Fibroblast of peridontal ligament (primary cell): Measurements from ENCODE around the gene MVB12B.
A peak's percentile ranks its signal among the peaks of the same experiment; 100 is the strongest.

Source experiments
- DNase-seq: peaks from one replicate; pipeline ENCODE4 v3.0.0-alpha.2; 2010; ENCODE audit errors: extremely low read depth

The MVB12B gene

DNA sequence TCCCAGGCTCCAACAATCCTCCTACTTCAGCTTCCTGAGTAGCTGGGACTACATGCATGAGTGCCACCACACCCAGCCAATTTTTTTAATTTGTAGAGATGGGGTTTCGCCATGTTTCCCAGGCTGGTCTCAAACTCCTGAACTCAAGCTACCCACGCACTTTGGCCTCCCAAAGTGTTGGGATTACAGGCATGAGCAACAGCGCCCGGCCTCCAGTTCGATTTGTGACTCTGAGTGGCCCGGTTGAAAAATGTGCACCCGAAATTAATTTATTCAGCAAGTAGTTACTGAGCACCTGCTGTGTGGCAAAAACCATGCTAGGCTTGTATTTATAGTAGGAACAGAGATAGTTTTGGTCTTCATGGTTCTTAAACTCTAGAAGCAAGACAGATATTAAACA lies 58.3 kb downstream of the MVB12B start:
- DNase-seq: no peak

DNA sequence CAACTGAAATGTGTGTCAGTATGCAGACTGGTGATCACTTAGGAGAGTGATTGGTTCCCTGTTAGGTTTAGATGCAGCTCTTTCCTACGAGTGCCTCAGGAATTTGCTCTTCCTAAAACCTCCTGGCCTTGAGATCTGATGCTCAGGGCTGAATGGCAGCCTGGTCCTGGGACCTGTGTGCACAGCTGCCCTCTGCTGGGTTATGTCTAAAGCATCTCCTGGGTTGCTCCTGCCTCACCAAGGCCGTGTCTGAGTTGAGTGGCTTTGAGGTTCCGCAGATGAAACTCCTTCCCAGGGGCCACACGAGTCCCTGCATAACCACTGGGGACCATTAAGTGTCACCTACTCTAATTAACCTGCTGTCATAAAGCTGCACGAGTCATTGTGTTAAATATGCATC lies 59.5 kb downstream of the MVB12B start:
- peak; percentile 16 for DNase-seq

DNA sequence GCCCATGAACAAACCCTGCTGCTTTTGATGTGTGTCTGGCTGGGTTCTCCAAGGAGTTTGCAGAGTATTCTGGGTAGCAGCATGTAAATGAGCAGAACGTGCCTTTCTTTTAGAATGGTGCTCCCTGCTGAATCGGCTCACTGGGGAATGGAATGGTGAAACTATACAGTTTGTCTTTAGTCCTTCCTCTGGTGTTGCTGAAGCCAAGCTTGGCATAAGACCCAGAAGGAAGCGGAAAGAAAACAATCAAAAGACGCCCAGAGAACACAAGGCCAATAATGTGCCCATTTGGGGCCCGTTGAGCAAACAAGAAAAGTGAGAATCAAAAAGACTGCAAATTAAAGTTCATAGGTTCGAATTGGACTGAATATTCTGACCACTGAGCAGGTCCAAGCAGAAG lies 60.1 kb downstream of the MVB12B start:
- no peak for DNase-seq

DNA sequence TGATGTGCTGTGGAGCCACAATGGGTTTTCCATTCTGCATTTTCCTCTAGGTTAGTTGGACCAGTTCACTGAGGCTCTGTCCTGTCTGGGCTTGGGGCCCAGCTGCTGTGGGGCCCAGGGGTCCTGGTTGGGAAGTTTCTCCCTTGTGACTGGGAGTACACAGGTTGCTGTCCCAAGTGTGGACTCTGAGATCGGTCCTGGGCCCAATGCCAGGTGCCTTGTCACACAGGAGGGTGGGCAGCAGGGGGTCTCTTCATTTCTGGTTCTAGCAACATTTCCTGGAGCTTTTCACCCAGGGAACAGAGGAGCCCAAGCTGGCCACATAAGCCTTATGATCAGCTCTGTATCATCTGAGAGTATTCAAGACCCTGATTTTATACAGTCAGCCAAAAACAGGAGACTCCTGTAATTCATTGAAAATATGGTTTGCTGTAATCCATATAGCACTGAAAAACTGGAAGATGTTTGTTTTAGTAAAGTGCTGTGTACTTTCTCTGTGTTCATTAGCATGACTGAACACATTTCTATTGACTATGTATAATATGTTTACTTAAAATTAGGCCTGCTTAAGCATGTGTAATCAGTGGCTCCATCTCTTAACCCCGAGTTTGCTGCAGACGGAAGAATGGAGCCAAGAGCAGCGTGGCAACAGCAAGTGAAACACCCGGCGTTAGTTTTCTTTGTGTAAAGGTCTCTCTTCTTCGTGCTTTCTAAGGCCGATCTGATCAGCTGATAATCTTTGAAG lies 62.5 kb downstream of the MVB12B start:
- no peak for DNase-seq

DNA sequence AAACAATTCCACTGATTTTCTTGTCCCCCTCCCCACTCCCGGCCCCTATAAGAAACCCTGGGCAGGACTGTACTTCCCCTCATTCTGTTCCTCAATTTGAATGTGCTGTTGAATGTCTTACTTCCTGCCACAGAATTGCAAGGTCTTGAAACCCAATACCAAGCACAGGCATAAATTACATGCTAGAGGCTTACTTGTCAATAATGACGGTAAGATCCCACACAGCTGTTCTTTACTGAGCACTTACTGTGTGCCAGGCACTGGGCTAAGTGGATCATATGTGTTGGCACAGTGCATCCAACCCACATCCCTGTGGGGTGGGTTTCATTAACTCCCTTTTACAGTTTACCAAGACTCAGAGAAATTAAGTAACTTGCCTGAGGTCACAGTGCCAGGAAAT lies 63.4 kb downstream of the MVB12B start:
- no peak for DNase-seq

DNA sequence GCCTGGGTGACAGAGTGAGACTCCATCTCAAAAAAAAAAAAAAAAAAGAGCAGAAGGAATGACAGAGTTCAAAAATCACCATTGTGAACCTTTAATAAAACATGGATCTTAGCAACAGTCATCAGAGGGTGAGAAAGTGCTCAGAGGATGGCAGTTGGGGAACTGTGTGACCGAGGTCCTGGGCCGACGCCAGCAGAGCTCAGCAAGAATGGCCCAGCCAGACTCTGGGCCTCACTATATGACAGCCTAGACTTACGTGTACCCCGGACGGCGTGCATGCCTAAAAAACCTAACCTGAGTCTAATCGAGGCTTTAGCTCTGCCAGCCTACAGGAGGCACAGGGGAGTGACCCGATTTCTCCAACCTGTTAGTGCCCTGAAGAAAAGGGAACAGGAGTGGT lies 64.3 kb downstream of the MVB12B start:
- no peak for DNase-seq

DNA sequence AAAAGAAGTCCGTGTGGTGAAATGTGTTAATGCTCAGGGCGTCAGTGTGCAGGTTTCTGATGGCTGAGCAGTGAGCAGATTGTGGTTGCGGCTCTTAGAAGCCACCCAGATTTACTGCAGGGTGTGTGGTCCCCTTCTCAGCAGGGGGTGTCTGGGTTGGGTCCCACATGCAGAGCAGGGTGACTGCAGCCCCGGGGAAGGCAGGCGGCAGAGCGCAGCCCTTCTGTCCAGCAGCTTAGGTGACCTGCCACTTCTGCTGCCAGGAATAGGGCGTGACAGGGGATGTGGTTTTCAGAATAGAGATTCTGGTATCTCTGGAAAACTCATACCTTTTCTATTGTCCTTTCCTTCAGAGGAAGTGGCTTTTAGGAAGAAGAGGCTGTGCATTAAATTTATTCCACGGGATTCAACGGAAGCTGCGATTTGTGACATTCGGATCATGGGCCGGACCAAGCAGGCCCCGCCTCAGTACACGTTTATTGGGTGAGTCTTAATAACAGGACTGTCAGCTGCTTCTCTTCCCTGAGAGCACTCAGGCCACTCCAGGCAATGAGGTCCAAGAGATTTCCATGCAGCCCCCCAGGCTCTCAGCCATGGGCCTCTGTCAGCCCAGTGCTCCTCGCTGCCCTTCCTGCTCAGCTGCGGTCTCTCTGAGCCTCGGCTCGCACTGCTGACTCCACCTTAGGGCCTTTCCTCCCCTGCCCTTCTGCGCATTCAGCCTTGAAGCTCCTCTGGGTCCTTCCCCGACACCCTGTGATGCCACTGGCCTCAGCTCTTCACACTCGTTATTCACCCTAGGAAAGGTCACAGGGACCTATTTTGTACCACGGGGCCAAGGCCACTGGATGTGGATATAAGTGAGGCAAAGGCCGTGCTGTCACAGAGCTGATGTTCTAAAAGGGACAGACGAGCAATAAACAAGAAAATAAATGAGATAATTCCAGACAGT lies 65.4 kb downstream of the MVB12B start:
- no peak for DNase-seq

DNA sequence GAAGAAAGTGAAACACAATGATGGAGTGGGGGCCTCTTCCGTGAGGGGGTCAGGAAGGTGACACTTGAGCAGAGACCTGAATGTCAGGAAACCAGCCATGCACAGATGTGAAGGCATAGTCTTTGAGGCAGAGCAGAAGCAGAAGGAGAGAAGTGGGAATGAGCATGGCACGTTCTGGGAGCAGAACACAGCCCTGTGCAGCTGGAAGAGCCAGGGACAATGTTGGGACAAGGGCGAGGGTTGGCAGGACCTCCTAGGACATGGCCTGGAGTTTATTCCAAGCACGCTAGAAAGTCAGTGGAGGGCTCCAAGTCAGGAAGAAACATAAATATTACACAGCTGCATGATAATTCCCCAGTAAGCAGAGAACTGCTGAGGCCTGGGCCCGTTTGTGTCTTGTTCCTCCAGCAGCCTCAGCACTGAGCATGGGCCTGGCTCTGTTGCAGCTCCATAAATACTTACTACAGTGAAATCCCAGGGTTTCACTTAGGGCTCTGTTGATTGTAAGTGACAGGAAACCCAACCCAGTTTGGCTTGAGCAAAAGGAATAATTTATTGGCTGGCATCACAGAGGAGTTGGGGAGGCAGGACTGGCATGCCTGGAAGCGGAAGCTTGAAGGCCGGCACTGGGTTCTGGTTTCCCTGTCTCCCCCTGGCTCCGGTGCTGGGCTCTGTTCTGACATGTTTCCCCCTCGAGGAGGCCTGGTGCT lies 66.2 kb downstream of the MVB12B start:
- no peak for DNase-seq

DNA sequence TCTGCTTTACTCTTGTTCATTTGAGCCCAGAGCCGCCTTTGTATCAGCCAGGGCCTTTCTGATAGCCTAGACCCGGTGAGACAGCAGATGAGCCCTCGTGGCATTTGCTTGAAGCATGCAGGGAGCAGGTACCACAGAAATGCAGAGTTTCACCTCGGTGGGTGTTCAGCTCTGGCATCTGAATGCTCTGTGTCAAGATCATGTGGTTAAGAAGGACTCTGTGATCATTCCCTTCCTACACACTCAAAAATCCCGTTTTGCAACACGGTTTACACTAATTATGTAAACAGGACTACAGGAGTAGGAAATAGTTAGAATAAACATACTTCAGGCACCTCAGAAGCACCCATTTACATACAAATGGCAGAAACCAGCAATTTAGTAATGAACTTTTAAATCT lies 67.2 kb downstream of the MVB12B start:
- DNase-seq: no peak

DNA sequence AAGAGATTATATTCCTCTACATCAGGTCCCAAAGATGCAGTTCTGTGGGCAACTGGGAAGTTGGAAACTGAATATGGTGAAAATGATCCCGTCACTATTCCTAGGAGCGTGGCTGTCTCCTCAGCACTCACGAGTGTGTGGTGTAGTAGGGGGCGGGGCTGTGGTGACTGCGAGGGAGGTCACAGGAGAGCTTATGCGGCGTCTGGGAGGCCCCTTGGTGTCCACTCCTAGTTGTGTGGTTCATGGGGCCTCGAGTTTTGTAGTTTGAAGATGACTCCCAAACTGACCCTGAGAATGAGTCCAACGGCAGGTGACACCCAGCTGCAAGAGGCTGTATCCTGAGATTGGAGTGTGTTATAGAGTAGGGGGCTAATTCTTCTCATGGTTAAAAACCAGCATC lies 68.2 kb downstream of the MVB12B start:
- no peak for DNase-seq

DNA sequence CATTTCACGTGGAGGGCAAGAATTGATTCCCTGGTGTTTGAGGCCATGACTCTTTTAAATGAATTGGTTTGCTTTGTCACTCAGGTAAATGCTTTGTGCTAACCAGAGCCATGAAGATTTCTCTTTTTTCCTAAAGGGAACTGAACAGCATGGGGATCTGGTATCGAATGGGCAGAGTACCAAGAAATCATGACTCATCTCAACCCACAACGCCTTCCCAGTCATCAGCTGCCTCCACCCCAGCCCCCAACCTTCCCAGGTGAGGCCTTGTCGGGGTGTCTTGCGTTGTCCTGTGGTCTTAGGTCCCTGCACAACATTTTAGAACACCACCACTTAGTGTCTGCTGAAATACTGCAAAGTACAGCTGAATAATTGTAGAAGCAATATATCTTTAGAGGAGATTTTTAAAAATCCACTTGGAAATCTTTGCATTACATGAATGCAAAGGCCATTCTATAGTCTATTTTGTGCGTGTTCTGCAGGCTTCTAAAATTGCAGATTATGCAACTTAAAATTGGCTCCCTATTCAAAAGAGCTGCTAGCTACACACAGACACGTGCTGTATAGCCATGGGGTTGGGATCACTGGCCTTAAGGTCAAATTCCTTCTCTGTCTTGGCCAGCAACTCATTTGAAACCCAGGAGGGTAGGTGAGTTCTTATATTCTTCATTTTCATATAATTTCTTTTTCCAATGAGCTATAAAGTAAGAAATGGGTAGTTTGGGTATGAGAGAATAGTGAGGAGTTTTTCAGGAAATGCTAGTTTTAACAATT lies 69.0 kb downstream of the MVB12B start:
- DNase-seq: peak; percentile 66

DNA sequence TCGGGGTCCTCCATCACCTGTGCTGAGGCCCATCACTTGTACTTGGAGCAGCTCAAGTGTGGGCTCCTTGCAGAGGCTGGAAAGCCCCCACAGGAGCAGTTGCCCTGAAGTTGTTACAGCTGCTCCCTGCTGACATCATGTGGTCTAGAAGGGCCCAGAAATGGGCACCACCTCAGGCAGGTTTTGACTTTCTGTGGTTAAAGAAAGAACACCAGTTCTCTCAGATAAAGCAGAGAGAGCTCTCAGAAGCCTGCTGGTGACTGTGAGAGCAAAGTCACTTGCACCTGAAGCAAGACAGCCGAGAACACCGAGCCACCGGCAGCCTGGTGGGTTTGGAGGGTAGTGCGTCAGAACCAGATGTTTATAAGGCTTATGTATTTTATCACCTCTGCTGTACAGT lies 70.4 kb downstream of the MVB12B start:
- no peak for DNase-seq

DNA sequence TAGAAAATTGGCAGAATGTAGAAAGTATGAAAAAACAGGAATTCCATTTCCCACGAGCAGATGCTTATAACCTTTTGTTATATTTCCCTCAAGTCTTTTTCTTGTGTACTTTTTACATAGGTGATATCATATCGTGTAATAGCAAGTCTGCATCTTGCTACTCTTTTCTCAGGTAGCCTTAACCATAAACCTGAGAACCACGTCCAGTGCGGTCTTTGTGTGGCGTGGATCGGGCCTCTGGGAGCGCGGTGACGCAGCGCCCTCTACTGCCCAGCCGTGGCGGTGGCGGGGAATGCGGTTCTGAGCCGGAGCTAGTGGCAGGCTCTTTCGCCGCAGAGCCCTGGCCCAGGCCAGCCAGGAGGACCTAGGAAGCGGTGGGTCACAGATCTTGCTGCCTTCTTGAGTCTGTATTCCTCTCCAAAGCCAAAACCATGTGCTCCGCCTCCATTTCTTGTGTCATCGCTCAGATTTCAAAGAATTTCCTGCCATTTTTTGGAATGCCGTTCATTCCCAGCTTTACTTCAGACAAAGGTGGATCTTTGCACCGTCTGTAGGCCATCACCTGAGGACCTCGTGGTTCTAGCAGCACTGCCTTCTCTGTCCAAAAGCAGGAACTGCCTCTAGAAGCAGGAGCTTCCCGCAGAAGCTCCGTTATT lies 71.9 kb downstream of the MVB12B start:
- DNase-seq: peak; percentile 59

DNA sequence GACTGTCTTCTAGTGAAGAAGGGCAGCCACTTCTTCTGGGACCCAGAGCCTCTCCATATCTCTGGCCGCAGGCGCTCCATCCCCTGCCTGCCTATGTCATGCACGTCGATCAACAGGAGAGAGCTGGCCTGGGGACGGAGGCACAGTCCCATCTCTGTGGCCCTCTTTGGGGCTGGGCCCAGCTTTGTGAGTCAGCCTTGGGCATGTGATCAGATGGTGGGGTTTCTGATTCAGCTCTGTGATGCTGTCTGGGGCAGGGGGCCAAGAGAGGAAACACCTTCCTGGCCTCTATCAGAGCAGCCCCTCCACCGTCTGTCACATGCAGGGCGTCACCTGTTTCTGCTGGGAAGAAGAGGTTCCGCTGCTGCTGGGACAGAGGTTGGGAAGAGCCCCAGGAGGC lies 72.6 kb downstream of the MVB12B start:
- no peak for DNase-seq

DNA sequence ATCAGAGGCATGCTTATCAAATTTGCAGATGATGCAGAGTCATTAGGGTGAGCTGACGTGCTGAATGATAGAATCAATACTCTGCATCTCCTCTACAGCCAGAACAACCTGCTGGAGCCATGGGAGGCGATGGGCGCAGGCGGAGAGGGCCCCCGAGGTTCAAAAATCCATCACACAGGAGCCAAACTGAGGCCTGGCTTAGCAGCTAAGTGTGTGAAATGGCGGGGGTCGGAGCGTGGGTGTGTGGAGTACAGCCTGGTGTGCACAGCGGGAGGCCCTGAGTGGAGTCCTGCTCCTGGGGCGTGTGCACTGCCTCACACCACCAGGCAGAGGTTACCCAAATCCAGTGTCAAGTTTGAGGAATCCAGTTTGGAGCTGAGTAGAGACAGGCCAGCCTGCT lies 73.2 kb downstream of the MVB12B start:
- no peak for DNase-seq

DNA sequence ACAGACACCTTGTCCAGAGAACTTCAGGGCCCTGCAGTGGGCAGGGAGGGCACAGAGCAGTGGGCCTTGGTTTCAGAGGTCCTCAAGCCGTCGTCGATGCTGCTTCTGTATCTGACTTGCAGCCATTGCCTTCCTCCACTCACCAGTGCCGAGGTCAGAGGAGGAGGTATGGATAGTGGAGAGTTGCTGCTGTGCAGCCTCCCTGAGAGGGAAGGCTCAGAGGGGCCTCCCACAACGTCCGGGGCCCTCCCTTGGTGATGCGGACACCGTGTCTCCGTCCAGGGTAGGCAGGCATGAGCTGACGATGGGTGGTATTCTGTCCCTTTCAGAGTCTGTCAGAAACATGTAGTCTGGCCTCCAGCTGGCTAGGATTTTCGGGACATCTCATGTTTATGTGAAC lies 73.9 kb downstream of the MVB12B start:
- no peak for DNase-seq

DNA sequence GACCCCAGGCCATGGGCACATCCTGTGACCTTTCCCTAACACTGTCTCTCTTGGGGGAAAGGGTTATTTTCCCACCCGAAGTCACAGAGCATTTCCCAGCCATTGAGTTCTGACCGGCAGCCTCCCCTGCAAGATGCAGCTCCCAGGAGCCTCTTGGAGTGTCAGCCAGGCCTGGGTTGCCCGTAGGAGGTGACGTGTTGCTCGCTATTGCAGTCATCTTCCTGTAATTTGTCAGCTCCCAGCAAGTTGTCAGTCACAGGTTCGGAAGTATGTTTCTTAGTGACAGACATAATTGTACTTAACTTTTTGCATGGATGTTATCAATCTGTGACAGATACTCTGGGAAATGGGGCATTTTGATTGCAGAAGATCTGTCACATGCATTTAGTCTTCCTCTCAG lies 74.5 kb downstream of the MVB12B start:
- DNase-seq: no peak

DNA sequence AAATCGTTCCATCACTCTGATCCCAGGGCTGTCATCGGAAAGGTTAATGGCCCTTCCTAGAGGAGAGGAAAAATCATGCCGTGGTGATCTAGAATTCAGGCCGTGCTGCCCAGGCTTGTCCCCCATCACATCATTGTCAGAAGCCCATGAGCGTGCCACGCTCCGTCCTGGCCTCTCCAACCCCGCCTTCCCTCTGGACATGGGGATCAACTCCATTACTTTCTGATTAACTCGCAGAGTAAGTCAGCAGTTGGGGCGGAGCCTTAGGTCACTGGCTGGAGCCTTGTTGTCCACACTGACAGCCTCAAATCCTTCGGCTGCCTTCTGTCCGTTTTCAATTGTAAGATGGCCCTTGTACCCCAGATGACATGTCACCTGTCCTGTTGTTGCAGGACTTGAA lies 75.0 kb downstream of the MVB12B start:
- DNase-seq: no peak

DNA sequence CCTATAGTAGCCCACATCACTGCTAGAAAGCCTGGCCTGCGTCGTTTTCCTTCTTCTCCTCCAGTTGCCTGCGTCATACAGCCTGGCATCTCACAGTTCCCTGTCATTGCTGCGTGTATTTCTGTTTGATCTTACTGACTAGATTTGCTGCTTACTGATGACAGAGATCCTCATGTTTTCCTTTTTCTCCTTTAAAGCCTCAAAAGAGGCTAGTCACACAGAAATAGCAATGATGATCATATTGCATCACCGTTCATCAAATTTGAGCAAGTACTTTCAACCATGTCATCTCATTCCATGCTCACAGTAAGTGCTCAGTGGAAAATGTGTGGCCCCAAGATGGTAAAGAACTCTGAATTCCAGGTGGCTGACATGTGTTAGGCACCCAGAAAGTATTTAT lies 76.8 kb downstream of the MVB12B start:
- peak; percentile 24 for DNase-seq

DNA sequence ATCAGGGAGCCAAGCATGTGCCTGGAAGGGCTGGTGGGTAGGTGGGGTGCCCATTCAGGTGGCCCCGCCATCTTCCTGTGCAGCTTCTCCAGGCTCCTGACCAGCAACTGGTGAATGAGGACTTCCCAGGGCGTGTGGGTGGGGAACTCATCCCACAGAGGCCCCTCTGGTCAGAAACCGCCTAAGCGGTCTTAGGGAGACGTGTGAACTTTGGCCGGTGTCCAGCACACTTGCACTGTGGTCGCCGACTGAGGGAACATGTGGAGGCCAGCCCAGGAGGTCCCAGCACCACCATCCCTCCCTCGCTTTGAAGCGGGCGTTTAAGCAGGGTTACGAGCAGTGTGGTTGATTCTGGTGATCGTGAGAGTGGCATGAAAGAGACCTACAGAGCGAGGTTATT lies 77.8 kb downstream of the MVB12B start:
- no peak for DNase-seq

DNA sequence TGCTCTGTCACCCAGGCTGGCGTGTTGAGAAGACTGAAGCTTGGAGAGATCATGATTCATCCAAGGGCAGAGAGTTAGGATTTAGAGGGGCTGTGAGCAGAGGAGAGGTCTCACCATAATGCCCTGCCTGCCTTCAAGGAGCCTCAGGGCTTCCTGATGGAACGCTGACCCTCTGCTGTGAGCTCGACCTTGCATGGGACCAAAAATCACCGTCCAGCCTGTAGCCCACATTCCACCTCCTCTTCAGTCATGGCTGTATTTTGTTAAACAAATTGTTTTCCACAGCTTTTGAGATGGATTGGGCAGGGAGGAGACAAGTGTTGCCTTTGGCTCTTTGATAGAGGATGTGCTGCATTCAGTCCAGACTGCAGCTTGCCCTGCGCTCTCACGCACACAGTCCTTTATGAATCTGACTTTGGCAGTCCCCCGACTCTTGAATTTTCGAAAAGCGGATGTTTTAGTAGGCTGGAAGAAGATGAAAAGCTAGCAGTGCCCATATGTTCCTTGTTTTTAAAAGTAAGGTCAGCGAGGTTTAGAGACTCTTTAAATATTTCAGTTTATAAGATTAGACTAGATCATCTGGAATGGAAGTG lies 79.5 kb downstream of the MVB12B start:
- DNase-seq: no peak
